HG02642 (cell line): ENCODE data around the gene EPB41.
A peak's percentile ranks its signal among the peaks of the same experiment; 100 is the strongest.

Experiments
- ATAC-seq: cut with Tn5 transposase; IDR thresholded peaks from one replicate; pipeline ENCODE4 v1.9.1; 2021; ENCODE audit warnings: mild to moderate bottlenecking; ENCODE audit not compliant: unreplicated experiment, poor library complexity

Gene EPB41

GRCh38 chr1:28890435-28890834 is 23.9 kb upstream of the EPB41 start:
- ATAC-seq, result no peak

GRCh38 chr1:28890836-28891235 is 23.5 kb upstream of the EPB41 start:
- ATAC-seq, result no peak

GRCh38 chr1:28891256-28891655 is 23.1 kb upstream of the EPB41 start:
- ATAC-seq, result no peak

- no peak for ATAC-seq
These were observed 20.8 kb upstream of the EPB41 start for GRCh38 chr1:28893403-28894102.

- no peak for ATAC-seq
These were observed 19.6 kb upstream of the EPB41 start for GRCh38 chr1:28894785-28895184.

- no peak for ATAC-seq
These were observed 18.3 kb upstream of the EPB41 start for GRCh38 chr1:28895896-28896608.

GRCh38 chr1:28896609-28896986 is 17.8 kb upstream of the EPB41 start:
- ATAC-seq, result no peak

GRCh38 chr1:28897789-28898188 is 16.6 kb upstream of the EPB41 start:
- no peak for ATAC-seq

GRCh38 chr1:28898405-28898881 is 15.9 kb upstream of the EPB41 start:
- ATAC-seq, result no peak

- no peak for ATAC-seq
These were observed 15.1 kb upstream of the EPB41 start for GRCh38 chr1:28899267-28899666.

- ATAC-seq, result no peak
These were observed 13.8 kb upstream of the EPB41 start for GRCh38 chr1:28900562-28900961.

GRCh38 chr1:28902738-28903137 is 11.6 kb upstream of the EPB41 start:
- no peak for ATAC-seq

- ATAC-seq, result no peak
These were observed 8.3 kb upstream of the EPB41 start for GRCh38 chr1:28905921-28906666.

- no peak for ATAC-seq
These were observed 5.2 kb upstream of the EPB41 start for GRCh38 chr1:28909198-28909597.

- no peak for ATAC-seq
These were observed 3.8 kb upstream of the EPB41 start for GRCh38 chr1:28910379-28911115.

GRCh38 chr1:28913786-28914227 is 562 bp upstream of the EPB41 start:
- ATAC-seq, result no peak

- ATAC-seq, result peak; percentile 5
These were observed 894 bp downstream of the EPB41 start for GRCh38 chr1:28915031-28915895.

- no peak for ATAC-seq
These were observed 3.4 kb downstream of the EPB41 start for GRCh38 chr1:28917757-28918118.

- no peak for ATAC-seq
These were observed 7.0 kb downstream of the EPB41 start for GRCh38 chr1:28921286-28921869.
